Activated CD4-positive, alpha-beta T cell treated with anti-CD3 and anti-CD28 coated beads, Interleukin-2, amount 50 U/mL, for 48 hours (primary cell): ENCODE data around the gene COPE.
A peak's percentile ranks its signal among the peaks of the same experiment; 100 is the strongest.
"Not testable (repeated sequence)": the region's sequence is repeated elsewhere in the genome, so short reads cannot be mapped to it uniquely, and the experiment has no call there.

Source experiments
- DNase-seq, 2 experiments: peaks; one replicate each; pipeline ENCODE4 v3.0.0-alpha.2; 2020

Gene COPE

DNA sequence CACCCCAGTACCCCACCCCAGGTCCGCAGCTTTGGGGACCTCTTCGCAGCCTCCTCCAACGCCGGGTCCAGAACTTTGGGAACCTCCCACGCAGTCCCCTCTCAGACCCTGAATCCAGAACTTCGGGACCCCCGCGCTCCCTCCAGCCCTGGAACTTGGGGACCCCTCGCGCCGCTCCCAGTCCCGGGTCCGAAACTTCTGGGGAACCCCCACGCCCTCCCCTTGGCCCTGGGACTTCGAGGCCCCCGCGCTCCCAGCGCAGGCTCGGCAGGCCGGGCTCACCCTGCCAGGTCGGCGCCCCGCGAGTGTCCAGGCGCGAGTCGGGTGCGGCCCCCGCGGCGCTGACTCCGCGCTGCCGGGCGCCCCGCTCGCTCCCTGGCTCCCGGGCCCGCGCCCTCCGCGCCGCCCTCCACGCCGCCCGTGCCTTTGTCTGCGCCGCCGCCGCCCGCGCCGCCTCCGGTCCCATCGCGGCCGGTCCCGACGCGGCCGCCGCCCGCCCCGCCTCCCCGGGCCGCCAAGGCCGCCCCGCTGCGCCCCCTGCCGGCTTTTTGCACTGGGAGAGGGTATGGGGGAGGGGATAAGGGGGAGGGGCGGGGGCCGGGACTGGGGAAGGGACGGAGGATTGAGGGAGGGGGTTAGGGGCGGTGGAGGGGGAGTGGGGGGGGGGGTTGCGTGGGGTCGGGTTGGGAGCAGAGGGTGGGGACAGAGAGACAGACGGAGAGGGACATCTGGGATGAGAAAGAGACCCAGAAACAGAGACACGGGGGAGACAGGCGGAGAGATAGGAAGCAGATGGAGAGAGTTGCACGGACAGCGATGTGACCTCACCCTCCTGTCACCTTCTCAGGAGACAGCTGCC is 21.8 kb upstream of the COPE start, which contains the start of gene HOMER3:
HOMER3 (minus strand) TSS at position 449 of the 859 bp plus-strand sequence. CDS start 2,235 bp downstream, outside the sequence.
- peak; percentile 83 for DNase-seq

DNA sequence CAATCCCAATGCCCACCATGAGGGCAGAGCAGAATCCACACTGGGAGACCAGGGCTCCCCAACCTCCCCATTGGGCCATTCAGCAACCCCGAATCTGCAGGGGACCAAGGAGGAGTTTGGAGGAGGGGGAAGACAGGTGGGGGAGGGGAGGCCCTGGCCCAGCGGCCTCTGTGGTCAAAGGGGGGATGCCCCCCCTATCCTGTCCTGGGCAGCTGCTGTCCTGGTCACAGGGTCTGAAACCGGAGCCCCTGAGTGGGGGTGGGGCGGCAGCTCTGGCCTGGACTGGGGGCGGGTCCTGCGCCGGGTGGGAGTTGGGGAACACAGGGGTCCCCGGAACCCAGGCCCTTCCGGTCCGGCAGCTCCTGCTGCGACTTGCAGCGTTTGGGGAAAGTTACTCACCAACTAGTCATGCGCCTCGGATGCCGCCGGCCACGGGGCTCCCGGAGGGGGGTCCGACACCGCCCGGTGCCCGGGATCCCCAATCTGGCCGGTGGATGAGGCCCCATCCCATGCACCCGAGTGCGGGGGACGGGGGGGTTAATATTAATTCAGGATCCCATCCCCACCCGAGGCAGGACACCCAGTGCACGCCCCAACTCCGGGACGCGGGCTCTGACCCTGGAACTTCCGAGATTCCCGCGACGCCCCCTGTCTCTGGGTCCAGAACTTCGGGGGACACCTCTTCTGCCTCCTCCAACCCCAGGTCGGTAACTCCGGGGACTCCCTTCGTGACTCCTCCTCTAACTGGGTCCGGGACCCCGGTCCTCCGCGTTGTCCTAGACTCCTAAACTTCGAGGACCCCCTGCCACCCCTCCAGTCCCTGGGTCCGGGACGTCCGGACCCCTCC is 21.0 kb upstream of the COPE start:
- DNase-seq: peak in 1 of 2 experiments; percentile 32

DNA sequence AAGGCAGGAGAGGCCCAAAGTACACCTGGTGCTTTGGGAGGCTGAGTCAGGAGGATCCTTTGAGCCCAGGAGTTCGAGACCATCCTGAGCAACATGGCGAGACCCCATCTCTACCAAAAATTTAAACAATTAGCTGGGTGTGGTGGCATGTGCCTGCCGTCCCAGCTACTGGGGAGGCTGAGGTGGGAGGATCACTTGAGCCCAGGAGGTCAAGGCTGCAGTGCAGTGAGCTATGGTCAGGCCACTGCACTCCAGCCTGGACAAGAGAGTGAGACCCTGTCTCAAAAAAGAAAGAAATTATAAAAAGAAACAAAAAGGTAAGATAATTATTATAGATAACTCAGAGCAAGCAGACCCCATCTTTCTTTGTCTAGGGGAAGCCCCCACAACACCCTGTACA is 20.0 kb upstream of the COPE start:
- DNase-seq: no peak

DNA sequence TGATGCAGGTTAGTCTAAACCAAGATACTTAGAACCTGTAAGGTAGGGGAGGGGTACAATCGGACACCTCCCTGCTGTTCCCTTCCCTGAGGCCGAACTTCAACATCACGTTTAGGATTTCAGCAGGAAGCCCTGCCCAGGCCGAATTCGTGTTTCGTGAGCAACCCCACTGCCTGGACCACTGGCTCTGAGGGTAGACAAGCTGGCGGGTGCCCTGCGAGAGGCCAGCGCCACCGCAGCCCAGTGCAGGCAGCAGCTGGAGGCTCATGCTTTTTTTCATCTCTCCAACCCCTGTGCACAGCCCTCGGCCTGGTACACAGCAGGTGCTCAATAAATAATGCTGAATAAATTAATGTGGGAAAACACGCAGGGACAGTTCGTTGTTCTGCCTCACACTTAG is 14.1 kb upstream of the COPE start:
- no peak for DNase-seq

DNA sequence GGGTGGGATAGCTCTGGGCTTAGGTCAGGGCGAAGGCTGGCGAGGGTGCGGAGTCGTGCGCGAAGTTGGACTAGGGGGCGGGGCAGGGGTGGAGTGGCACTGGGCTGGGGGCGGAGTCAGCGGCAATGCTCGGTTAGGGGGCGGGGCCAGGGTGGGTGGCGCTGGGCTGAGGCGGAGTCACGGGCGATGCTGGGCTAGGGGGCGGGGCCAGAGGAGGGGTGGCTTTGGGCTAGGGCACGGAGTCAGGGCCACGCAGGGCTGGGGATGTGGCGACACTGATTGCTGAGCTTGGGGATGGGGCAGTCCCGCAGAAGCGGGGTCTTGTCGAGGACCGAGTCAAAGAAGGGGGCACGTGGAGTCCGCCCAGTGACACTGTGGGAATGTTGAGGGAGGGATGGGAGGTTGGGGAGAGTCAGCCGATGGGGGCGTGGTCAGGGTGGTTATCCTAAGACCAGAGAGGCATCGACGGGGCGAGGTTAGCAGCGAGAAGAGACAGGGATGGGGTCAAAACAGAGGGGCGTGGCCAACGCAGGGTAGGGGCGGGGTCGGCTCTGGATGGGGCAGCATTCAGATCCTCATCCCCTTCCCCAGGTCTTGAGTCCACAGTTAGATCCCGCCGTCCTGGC is 13.1 kb upstream of the COPE start:
- peak; percentile 89 to 90 for DNase-seq

GRCh38 chr19:18931316-18932162 is 12.4 kb upstream of the COPE start:
- DNase-seq: no peak

DNA sequence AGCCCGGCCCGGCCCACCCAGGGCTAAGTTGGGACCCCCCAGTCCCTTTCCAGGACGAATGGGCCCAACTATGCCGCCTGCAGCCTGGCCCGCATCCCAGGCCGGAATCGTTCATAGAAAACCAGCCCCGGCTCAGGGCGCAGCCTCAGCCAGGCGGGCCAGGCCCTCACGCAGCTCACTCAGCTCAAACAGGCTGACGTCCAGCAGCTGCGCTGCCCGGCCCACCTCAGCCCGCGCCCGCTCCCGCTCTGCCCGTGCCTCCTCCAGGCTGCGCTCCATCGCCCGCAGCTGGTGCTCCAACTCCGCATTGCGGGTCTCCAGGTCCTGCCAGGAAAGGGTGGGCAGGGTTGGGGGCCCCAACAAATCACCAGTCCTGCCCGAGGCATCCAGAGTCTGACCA is 10.1 kb upstream of the COPE start:
- DNase-seq: no peak

GRCh38 chr19:18928018-18928805 is 9.0 kb upstream of the COPE start:
- DNase-seq: no peak

- no peak for DNase-seq
Measured at GRCh38 chr19:18924684-18925213, 5.6 kb upstream of the COPE start.

DNA sequence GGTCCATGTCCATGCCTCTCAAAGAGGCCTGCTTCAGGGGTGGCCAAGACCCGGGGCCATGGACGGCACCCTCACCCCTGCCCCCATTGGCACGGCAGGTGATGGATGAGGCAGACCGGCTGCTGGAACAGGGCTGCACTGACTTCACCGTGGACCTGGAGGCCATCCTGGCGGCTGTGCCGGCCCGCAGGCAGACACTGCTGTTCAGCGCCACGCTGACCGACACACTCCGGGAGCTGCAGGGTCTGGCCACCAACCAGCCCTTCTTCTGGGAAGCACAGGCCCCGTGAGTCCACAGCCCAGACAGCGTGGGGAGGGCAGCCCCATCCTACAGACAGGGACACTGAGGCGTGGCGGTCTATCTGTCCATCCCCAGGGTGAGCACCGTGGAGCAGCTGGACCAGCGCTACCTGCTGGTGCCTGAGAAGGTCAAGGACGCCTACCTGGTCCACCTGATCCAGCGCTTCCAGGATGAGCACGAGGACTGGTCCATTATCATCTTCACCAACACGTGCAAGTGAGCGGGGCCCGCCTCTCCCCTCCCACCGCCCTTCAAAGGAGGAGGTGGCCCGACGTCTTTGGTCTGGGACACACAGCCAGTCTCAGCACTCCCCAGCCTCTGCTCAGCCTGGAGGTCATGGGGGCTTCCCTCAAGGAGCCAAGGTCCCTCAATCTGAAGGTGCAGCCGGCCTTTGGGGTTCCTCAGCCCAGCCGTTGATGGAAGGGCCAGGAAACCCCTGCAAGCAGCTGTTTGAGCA is 3.2 kb upstream of the COPE start:
- DNase-seq: no peak

DNA sequence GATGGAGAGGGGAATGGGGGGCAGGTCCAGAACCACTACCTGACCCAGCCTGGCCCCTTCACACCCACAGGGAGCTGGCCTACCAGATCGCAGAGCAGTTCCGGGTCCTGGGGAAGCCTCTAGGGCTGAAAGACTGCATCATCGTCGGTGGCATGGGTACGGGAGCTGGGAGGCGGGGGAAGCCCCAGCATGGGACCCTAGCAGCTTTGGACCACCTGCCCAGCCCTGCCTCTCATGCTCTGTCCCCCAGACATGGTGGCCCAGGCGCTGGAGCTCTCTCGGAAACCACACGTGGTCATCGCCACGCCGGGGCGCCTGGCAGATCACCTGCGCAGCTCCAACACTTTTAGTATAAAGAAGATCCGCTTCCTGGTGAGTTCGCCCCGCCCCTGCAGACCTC is 2.4 kb upstream of the COPE start:
- DNase-seq: no peak

DNA sequence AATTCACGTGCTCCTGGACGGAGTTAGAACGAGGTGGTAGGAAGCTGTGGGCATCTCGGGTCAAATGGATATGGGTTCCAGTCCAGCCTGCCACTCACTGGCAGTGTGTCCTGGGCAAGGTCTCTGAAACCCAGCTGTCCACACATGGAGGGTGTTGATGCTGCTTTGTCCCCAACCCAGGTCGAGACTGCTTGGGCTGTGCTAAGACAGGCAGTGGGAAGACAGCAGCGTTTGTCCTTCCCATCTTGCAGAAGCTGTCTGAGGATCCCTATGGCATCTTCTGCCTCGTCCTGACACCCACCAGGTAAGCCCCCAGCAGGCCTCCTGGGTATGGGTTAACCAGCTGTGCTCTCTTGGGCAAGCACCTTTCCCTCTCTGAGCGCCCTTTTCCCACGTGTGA is 1.2 kb upstream of the COPE start:
- no peak for DNase-seq

DNA sequence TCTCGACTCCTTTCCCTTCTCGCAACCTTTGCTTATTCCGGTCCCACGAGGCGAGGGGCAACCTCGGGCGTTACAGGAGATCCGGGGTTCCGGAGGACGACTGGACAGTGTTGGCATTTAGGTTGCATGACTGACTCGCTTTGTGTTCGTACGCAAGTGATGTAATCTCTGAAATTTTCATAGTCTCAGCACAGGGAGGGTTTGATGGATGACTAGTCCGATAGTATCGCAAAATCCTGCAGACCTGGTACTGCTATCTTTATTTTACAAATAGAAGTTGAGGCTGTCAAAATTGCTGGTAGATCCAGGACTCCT is 670 bp upstream of the COPE start:
- no peak for DNase-seq

- not testable (repeated sequence) for DNase-seq
Measured at GRCh38 chr19:18917593-18917992, 1.6 kb downstream of the COPE start.

DNA sequence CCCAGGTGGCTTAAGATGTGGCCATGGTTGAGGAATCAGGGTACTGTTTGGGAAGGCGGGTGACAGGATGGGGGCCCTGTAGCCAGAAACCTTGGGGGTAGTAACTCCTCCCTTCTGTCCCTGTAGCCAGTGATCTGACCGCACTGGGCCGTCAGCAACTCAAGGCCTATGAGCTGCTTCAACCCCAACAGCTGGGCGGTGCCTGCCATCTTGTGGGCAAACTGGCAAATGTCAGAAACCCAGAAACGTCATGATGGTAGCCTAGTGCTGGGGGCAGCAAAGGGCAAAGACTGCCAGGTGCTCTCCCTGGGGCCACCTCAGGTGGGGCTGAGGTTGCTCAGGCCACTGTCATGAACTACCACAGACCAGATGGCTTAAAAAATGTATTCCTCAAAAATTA is 3.5 kb downstream of the COPE start:
- peak; percentile 34 to 46 for DNase-seq

GRCh38 chr19:18913466-18913865 is 5.7 kb downstream of the COPE start:
- no peak for DNase-seq

DNA sequence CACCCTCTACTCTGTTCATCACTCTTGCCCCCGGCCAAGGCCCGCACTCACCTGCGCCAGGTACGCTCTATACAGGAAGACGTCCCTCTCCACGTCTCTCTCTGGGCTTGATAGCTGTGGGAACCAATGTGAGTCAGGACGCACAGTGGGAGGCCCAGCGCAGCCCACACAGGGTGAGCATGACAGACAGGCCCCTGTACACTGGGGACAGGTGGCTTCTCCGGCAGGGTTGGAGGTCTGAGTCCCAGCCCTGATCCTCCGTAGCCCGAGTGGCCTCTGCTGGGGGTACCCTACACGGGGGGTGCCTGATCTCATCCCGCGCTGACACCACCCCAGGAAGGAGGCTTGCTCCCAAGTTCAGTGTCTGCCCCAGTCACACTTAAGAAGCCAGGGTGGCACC is 6.3 kb downstream of the COPE start:
- no peak for DNase-seq

GRCh38 chr19:18910801-18911436 is 8.3 kb downstream of the COPE start:
- no peak for DNase-seq

- no peak for DNase-seq
Measured at GRCh38 chr19:18910010-18910409, 9.2 kb downstream of the COPE start.

- DNase-seq: no peak
Measured at GRCh38 chr19:18908917-18909619, 10.1 kb downstream of the COPE start.
